ENCODE measurements around the gene KIF25.

KIF25 gene

DNA sequence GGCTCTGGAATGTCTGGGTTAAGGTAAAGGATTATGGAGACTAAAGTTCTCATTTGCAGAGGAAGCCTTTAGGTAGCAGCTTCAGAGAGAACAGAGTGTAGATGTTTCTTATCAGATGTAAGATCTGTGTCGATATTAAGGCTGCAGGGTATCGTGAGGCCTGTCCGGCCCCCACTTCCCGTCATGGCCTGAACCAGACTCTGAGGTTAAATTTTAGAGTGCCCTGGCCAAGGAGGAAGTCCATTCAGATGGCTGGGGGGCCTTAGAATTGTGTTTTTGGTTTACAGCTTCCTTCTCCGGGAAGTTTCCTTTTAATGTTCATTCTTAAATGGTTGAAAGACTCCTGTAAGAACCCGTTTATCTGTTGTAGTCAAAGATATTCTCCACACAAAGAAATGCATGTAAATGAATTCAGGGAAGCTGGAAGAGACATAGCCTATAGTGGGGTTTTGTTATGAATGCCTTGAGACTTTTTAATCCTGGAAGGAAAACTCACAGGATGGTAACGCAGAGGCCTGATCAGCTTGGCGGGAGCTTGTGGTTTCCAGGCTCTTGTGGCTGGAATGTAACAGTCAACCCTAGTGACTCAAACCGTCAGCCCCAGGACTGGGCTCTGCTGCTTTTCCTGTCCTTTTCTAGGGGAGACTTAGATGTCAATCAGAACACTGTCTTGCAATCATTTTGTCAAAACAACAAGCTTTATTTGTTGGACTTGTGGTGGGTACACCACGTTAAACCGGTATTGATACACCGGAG lies 34.7 kb downstream of the KIF25 start:
- peaks cover 0 to 8% (median 3%) of the 10 kb centered on the region in 4 donors for H3K4me1 ChIP-seq
- intact Hi-C loops (cut with DNase I; ENCODE audit: low total_unique reads): no loop called here

DNA sequence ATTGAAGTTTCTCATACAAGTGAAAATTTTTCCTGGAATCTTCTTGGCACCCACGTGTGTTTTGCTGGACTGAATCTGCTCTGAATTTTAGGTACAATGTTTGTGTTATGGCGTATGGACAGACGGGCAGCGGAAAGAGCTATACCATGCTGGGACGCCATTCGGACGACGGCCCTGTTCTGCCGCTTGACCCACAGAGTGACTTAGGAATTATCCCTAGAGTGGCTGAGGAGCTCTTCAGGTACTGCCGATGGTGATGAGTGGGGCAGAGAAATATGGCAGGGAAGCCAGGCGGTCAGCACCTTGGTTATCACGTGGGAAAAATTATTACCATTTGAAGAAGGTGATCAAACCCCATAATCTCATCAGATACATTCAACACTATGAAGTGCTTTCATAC lies 36.3 kb downstream of the KIF25 start:
- no peaks in the 10 kb centered on the region for H3K27me3 ChIP-seq
- intact Hi-C loops (cut with DNase I; ENCODE audit: low total_unique reads): no loop called here
- TF ChIP-seq, protein P1, sequence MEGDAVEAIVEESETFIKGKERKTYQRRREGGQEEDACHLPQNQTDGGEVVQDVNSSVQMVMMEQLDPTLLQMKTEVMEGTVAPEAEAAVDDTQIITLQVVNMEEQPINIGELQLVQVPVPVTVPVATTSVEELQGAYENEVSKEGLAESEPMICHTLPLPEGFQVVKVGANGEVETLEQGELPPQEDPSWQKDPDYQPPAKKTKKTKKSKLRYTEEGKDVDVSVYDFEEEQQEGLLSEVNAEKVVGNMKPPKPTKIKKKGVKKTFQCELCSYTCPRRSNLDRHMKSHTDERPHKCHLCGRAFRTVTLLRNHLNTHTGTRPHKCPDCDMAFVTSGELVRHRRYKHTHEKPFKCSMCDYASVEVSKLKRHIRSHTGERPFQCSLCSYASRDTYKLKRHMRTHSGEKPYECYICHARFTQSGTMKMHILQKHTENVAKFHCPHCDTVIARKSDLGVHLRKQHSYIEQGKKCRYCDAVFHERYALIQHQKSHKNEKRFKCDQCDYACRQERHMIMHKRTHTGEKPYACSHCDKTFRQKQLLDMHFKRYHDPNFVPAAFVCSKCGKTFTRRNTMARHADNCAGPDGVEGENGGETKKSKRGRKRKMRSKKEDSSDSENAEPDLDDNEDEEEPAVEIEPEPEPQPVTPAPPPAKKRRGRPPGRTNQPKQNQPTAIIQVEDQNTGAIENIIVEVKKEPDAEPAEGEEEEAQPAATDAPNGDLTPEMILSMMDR (IDR thresholded peaks at IDR 0.05): no peak
- H3K4me3 ChIP-seq: no peak overlapping the region
- peaks cover 0 to 8% (median 3%) of the 10 kb centered on the region in 4 donors for H3K4me1 ChIP-seq
- H3K9me3 ChIP-seq: peaks cover 0 to 4% (median 0%) of the 10 kb centered on the region in 3 donors
- H3K36me3 ChIP-seq: no peaks in the 10 kb centered on the region
- no peak for DNase-seq
- no peak overlapping the region for H3K27ac ChIP-seq

More for the DNA sequence above, 34.7 kb downstream of the KIF25 start:
- H3K27me3 ChIP-seq: no peaks in the 10 kb centered on the region
- TF ChIP-seq, protein P1 (IDR thresholded peaks at IDR 0.05): no peak
- H3K4me3 ChIP-seq: no peak overlapping the region
- no peak overlapping the region for H3K27ac ChIP-seq
- DNase-seq: no peak
- H3K9me3 ChIP-seq: no peaks in the 10 kb centered on the region
- H3K36me3 ChIP-seq: no peaks in the 10 kb centered on the region

DNA sequence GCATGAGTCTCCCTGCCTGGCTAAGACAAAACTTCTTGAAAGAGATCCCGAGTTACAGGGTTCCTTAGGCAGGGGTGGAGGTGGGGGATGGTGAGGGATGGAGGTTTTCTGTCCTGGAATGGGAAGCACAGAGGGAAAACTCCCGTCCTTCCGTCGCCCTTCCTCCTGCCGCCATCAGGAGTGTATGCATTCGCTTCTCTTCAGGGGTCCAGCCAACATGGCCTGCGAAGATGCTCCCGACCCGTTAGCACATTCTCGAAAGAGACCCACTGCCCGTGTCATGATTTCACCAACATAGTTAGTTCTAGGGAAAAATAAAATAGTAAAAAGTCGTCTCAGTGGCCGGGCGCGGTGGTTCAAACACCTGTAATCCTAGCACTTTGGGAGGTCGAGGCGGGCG lies 37.1 kb downstream of the KIF25 start:
- peak overlapping the region in 1 of 2 donors; percentile 40 for H3K27ac ChIP-seq
- TF ChIP-seq, protein P1 (IDR thresholded peaks at IDR 0.05): no peak
- H3K27me3 ChIP-seq: peaks cover 0 to 2% of the 10 kb centered on the region in 2 donors
- intact Hi-C loops (cut with DNase I; ENCODE audit: low total_unique reads): no loop called here
- H3K36me3 ChIP-seq: no peaks in the 10 kb centered on the region
- peaks cover 0 to 8% (median 7%) of the 10 kb centered on the region in 3 donors for H3K9me3 ChIP-seq
- no peak for DNase-seq
- no peak overlapping the region for H3K4me3 ChIP-seq
- peaks cover 0 to 8% (median 3%) of the 10 kb centered on the region in 4 donors for H3K4me1 ChIP-seq

DNA sequence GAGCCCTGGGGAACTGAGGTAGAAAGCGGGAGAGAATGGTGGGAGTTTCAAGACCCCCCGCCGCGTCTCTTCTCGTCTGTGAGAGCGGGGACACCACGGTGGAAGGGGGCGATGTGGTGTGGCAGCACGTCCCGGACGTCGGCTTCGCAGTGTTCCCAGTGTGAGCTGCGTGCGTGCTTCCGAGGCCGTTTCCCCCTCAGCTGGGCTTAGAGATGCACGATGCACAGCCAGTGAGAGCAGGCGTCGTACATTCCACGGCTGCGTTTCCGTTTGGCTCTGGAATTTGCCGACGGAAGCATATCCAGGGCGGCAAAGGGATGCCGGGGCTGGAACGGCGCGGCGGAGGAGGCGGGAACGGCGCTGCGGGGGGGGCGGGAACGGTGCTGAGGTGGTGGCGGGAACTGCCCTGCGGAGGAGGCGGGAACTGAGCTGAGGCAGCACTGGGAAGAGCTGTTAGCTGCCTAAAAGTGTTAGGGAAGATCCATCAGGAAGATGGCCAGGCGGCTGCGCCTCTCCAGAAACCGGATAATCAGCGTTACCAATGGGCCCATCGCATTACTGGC lies 37.7 kb downstream of the KIF25 start:
- Histone ChIP-seq H3K36me3 (no peaks in the 10 kb centered on the region), H3K9me3 (peaks cover 0 to 15% (median 13%) of the 10 kb centered on the region in 3 donors), H3K27ac (peak overlapping the region in 1 of 2 donors; percentile 40), H3K4me1 (peaks cover 0 to 8% (median 3%) of the 10 kb centered on the region in 4 donors), H3K27me3 (peaks cover 0 to 4% of the 10 kb centered on the region in 2 donors), H3K4me3 (peak overlapping the region; percentile 45 to 46)
- TF ChIP-seq, protein P1 (IDR thresholded peaks at IDR 0.05): no peak
- DNase-seq: peak in 1 of 2 donors; percentile 39
- intact Hi-C loops (cut with DNase I; ENCODE audit: low total_unique reads): no loop called here

DNA sequence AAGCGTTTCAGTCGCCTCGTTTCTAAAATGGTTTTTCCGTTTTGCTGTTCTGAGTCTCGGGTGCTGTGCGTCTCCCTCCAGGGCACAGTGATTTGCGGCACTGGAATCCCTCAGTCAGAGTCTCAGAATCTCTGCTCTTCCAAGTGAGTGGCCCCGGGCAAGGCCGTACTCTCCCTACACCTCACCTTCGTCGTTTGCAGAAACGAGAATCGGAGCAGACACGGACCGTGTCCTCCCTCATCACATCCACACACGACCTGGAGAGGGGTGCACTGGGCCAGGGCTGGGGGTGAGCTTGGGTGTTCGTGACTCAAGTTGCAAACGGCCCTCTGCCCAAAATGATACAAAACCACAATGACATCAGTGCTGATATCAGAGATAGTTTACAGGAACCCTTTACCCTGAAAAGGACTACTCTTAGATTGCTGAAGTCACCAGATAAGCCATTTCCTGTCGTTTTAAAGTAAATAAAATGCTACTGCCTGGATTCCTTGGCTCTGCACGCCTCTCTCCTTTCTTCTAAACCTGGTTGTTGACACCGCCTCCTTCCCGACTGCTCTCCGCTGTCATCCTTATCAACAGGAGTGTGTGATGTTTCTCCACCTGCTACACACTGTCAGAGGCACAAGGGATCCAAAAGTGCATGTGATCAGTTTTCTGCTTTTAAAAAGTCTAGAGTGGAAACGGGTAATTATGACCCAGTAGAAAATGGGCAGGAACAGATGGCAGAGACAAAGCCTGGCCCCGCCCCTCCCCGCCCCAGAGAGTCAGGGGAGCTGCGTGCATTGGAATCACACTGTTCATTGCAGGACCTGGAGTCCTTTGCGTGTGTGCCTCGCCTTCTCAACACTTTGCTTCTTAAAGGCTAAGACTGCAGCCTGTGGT lies 38.4 kb downstream of the KIF25 start:
- H3K4me3 ChIP-seq: peak overlapping the region; percentile 45 to 46
- peak overlapping the region in 1 of 2 donors; percentile 40 for H3K27ac ChIP-seq
- DNase-seq: no peak
- peaks cover 0 to 4% of the 10 kb centered on the region in 2 donors for H3K27me3 ChIP-seq
- H3K9me3 ChIP-seq: peaks cover 0 to 21% (median 18%) of the 10 kb centered on the region in 3 donors
- TF ChIP-seq, protein P1 (IDR thresholded peaks at IDR 0.05): no peak
- H3K4me1 ChIP-seq: peaks cover 0 to 8% (median 3%) of the 10 kb centered on the region in 4 donors
- intact Hi-C loops (cut with DNase I; ENCODE audit: low total_unique reads): no loop called here
- no peaks in the 10 kb centered on the region for H3K36me3 ChIP-seq

All from tibial artery (tissue), 4 donors.